Bronchus fibroblast of lung (primary cell): Measurements from ENCODE around the gene SLC34A3. TPM values are rescaled to one million over a fixed set of nuclear protein-coding genes. Genes with fewer than 3 reads are reported as not detected.

ENCODE experiments used
- total RNA-seq: library from RNA; depleted of rRNA; stranded (reverse); fragments of >200 nt; gene quantifications from 2 replicates; pipeline ENCODE4 v1.2.3, GENCODE V29; 2015

Gene SLC34A3
- total RNA-seq: not detected in 2 replicates

GRCh38 chr9:137230705-137231371 is at the start of gene SLC34A3:
TSS of gene SLC34A3 (plus strand) at chr9:137230901. CDS start at chr9:137231703, 802 bp downstream.

DNA sequence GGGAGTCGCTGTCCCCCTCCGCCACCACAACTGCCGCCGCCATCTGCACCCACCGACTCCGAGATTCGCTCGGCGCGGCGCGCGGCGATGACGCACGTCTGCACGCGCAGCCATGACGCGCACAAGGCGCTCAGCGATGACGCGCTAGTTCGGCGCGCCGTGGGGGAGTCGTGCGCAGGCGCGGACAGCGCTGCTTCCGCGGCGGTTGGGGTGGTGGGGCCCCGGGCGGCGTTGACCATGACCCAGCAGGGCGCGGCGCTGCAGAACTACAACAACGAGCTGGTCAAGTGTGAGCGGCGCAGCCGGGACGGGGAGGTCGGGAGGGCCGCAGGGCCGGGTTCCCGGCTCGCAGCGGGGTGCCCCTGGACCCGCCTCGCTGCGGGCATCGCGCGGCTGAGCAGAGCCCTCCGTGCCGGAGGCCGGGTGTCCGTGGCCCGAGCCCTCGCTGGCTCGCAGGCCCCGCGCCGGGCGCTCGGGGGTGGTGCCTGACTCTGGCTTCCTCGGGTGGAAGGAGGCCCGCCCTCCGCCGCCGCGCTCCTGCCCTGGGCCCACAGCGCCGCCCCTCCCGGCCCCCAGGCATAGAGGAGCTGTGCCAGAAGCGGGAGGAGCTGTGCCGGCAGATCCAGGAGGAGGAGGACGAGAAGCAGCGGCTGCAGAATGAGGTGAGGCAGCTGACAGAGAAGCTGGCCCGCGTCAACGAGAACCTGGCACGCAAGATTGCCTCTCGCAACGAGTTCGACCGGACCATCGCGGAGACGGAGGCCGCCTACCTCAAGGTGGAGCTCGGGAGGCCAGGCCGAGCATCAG is 42.0 kb upstream of the SLC34A3 start, which contains the start of the genes ANAPC2 and SSNA1:
ANAPC2 (minus strand) TSS at position 71 of the 807 bp plus-strand sequence; CDS start at position 43, 28 bp downstream.
SSNA1 (plus strand) TSS at position 187 of the 807 bp plus-strand sequence; CDS start at position 238, 51 bp downstream.

GRCh38 chr9:137200311-137201204 is 30.1 kb upstream of the SLC34A3 start, which contains the start of gene TPRN:
TSS of gene TPRN (minus strand) at chr9:137200741. CDS start at chr9:137200711, 30 bp downstream.

GRCh38 chr9:137205126-137206069 is 25.3 kb upstream of the SLC34A3 start, which contains the start of the genes NDOR1 and TMEM203:
TSS of gene NDOR1 (plus strand) at chr9:137205700. CDS start at chr9:137205778, 78 bp downstream.
TSS of gene TMEM203 (minus strand) at chr9:137205648. CDS start at chr9:137205414, 234 bp downstream.

DNA sequence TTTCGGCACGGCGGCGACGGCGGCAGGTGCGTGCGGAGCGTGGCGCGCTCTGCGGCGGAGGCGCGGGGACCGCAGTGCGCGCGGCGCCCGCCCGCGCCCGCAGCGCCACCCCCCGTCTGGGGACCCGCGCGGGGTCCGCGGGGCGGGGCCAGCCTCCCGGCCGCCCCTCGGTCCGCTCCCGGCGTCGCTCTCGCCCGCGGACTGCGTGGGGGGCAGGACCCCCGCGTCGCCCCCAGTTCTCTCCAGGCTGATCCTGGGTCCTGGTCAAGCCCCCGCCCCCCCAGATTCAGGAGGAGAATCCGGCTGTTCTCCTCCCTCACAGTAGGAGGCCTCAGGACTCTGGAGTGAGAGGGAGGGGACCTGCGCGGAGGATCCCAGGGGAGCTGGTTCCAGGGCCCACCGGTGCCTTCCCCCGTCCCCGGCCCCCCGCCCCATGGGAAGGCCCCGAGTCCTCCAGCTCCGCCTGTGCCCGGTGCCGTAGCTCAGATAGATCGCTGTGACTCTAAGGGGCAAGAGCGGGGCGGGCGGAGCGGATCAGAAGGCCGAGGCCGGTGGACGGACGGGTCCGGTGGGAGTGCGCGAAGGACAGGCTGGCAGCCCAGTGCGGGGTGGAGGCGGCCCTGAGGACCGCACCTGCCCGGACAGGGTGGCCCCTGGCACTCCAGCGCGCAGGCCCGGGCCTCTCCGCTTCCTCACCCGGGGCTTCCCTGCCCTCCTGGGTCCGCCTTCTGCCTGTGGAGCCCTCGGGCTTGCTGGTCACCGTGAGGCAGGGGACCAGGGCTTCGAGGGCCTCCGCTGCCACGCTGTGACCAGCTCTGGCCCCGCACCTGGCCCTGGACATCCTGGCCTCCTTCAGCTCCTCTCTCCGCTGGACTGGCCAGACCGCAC is 8.3 kb upstream of the SLC34A3 start, which contains the start of gene RNF208:
RNF208 (minus strand) TSS at position 51 of the 888 bp plus-strand sequence. CDS start 1,028 bp downstream, outside the sequence.

DNA sequence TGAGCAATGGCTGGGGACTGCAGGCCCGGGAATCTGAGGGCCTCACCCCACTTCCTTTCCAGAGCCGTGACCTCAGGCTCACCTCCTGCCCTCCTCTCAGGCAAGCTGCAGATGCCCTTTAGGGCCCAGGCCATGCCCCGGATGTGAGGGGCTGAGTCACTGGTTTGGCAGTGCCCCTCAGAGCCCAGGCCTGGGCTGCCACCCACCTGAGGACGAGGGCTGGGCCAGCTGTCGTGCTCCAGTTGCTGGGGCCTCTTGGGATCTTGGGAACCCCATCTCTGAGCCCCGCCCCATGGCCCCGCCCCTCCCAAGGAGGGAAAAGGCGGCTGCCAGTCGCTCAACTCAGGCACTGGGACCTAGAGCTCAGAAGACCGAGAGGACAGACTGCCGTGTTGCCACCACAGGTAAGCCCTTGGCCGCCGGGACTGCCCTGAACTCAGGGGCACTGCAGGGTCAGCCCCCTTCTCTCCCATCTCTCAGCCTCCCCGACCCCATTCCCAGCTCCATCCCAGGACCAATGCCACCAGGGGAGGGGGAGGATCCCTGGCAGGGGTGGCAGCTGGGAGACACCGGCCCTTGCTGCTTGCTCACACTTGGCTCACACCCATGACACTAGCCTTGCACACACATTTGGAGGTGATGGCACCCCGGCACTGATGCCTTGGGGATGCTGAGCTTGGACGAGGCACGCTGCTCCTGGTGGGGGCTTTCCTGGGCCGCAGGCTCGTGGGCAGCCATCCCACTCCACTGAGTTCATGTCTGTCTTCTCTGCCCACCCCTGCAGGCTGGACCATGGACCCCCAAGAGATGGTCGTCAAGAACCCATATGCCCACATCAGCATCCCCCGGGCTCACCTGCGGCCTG is 5.6 kb upstream of the SLC34A3 start, which contains the start of gene CYSRT1:
CYSRT1 (plus strand) TSS at position 345 of the 865 bp plus-strand sequence; CDS start at position 793, 448 bp downstream.

GRCh38 chr9:137227054-137227852 is 3.4 kb upstream of the SLC34A3 start, which contains the start of gene RNF224:
TSS of gene RNF224 (plus strand) at chr9:137227502. CDS start at chr9:137228336, 834 bp downstream.

DNA sequence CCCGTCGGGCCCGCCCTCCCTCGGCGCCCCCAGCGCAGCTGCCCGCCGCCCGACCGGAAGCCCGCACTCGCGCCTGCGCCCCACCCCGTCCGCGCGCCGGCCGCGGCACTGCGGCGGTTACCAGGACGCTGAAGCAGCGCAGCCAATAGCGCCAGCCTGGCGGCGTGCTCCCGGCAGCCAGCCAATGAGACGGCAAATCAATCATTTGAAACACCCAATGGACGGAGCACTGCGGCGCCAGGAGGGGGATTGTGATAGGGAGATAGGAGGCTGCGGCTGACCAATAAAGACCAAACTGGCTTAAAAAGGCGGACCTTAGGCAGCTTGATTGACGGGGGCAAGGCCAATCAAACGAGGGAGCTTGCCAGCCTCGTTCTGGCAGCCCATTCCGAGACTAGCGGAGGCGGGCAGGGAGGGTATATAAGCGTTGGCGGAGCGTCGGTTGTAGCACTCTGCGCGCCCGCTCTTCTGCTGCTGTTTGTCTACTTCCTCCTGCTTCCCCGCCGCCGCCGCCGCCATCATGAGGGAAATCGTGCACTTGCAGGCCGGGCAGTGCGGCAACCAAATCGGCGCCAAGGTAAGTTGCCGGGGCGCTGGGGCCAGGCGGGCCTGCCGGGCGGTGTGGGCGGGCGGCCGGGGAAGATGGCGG is 10.3 kb downstream of the SLC34A3 start, which contains the start of gene TUBB4B:
TUBB4B (plus strand) TSS at position 447 of the 649 bp plus-strand sequence; CDS start at position 521, 74 bp downstream.

DNA sequence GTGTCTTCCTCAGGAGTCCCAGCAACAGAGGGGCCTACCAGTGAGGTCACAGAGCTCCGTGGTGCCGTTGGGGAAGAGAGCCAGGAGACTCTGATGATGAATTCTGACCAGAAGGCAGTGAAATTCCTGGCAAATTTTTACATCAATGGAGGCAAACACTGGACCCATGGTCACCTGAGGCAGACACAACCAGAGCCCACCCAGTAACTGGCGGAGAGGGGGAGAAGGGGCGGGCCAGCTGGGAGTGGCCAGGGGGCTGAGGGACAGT is 20.4 kb downstream of the SLC34A3 start, which contains the start of gene STPG3:
STPG3 (plus strand) TSS at position 93 of the 268 bp plus-strand sequence; CDS start at position 94, 1 bp downstream.

GRCh38 chr9:137254624-137255447 is 24.1 kb downstream of the SLC34A3 start, which contains the start of gene NELFB:
TSS of gene NELFB (plus strand) at chr9:137255327.

GRCh38 chr9:137277329-137278041 is 46.8 kb downstream of the SLC34A3 start, which contains the start of gene TOR4A:
TSS of gene TOR4A (plus strand) at chr9:137277726. CDS start at chr9:137278690, 964 bp downstream.

